Upper lobe of right lung (tissue), 1 donor: Measurements from ENCODE around the gene TRMT112. TPM values are rescaled to one million over a fixed set of nuclear protein-coding genes. Genes with fewer than 3 reads are reported as not detected.

Experiments
- ATAC-seq: fragments of 200-7000 bp; cut with Tn5 transposase; one replicate; pipeline ENCODE4 v1.9.1; 2020; ENCODE audit warnings: mild to moderate bottlenecking, moderate library complexity
- DNase-seq: peaks from one replicate; pipeline ENCODE4 v3.0.0-alpha.2; 2020
- H3K27ac ChIP-seq: fragments of 200-600 bp; one replicate; pipeline ENCODE4 v1.8.0; 2022
- H3K27me3 ChIP-seq: fragments of 200-600 bp; one replicate; pipeline ENCODE4 v1.8.0; 2022; ENCODE audit warnings: mild to moderate bottlenecking
- H3K36me3 ChIP-seq: fragments of 200-600 bp; one replicate; pipeline ENCODE4 v1.8.0; 2022
- H3K4me1 ChIP-seq: fragments of 200-600 bp; one replicate; pipeline ENCODE4 v1.8.0; 2022
- H3K4me3 ChIP-seq: fragments of 200-600 bp; one replicate; pipeline ENCODE4 v1.8.0; 2022; ENCODE audit warnings: mild to moderate bottlenecking
- H3K9me3 ChIP-seq: fragments of 200-600 bp; one replicate; pipeline ENCODE4 v1.8.0; 2022
- intact Hi-C: fragments of 100-400 bp; cut with DNase I; formaldehyde crosslinking; loops from one replicate; pipeline ENCODE4 v1.11.0; 2022
- total RNA-seq: library from RNA; stranded (reverse); fragmentation: NEBNext Ultra II Directional; extraction: Animal tissue kit (Norgen Biotek cat#: 25700); gene quantifications from one replicate; pipeline ENCODE4 v1.2.1, GENCODE V29; 2021
- TF ChIP-seq, protein P1 (sequence below): fragments of 200-600 bp; IDR thresholded peaks from one replicate; pipeline ENCODE4 v1.8.0; 2022; ENCODE audit warnings: antibody characterized with exemption
- donor health status: DM: no; HTN: yes; CAD: no; lungs with severe emphysema.

The TRMT112 gene
- total RNA-seq, 1 donor from 2014 or later = 168 TPM

DNA sequence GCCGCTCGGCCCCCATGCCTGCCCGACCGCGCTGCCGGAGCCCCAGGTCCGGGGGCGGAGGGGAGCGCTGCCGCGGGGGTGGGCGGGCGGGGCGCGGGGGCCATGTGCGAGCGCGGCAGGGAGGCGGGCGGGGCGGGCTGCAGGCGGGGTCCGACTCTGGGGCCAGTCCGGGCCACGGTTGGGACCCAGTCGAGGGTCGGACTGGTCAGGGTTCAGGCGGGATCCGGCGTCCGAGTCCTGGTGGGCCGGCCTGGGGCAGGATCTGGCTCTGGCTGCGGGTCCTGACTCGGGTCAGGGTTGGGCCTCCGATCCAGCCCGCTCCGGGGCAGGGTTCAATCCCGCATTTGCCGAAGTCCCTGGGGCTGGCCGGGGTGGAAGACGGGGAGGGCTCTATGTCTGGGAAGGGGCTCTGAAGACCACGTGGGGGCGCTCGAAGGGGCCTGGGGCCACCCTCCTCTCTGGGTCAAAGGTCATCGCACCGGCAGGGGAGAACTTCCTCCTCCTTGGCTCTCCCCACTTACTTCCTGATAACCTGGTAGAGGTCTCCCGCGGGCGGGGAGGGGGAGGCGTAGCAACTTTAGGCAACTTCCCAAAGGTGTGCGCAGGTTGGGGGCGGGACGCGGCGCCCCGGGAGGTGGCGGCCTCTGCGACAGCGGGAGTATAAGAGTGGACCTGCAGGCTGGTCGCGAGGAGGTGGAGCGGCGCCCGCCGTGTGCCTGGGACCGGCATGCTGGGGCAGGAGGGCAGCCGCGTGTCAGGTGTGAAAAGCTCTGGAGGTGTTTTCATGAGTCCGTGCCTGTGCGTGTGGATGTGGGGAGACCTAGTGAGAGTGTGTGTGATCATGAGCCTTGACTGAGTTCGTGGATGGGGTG, 11.4 kb downstream of the TRMT112 start:
- intact Hi-C loops = no loop called here
- Histone ChIP-seq H3K9me3 (no peaks in the 10 kb centered on the region), H3K36me3 (peaks cover 7% of the 10 kb centered on the region), H3K27ac (peak overlapping the region; percentile 85), H3K4me3 (peak overlapping the region; percentile 70), H3K4me1 (peaks cover 18% of the 10 kb centered on the region), H3K27me3 (no peaks in the 10 kb centered on the region)
- DNase-seq (peak; percentile 91), ATAC-seq (peak; percentile 46)
- TF ChIP-seq, protein P1, sequence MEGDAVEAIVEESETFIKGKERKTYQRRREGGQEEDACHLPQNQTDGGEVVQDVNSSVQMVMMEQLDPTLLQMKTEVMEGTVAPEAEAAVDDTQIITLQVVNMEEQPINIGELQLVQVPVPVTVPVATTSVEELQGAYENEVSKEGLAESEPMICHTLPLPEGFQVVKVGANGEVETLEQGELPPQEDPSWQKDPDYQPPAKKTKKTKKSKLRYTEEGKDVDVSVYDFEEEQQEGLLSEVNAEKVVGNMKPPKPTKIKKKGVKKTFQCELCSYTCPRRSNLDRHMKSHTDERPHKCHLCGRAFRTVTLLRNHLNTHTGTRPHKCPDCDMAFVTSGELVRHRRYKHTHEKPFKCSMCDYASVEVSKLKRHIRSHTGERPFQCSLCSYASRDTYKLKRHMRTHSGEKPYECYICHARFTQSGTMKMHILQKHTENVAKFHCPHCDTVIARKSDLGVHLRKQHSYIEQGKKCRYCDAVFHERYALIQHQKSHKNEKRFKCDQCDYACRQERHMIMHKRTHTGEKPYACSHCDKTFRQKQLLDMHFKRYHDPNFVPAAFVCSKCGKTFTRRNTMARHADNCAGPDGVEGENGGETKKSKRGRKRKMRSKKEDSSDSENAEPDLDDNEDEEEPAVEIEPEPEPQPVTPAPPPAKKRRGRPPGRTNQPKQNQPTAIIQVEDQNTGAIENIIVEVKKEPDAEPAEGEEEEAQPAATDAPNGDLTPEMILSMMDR = peak; percentile 35

DNA sequence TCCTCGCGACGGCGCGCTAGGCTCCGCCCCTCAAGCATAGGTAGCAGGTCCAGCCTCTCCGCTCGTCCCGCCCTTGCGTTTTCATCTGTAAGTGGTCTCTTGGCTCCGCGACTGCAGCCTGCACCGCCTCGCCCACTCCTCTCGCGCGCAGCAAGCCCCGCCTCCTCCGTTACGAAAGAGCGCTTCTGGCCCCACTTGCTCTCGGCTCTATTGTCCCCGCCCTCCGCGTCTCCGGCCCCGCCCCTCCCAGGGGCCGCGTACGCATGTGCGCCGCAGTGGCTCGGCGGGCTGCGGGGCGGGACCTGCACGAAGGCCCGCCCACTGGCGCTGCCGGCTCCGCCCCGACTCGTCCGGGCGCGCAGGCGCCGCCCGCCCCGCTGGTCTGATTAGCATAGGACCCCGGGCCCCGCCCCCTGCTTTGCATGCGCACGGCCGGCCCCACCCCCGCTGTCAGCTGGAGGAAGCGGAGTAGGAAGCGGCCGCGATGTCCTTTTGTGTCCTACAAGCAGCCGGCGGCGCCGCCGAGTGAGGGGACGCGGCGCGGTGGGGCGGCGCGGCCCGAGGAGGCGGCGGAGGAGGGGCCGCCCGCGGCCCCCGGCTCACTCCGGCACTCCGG, 12.2 kb downstream of the TRMT112 start, which contains the start of gene ESRRA:
ESRRA (plus strand) TSS at position 450 of the 616 bp plus-strand sequence. CDS start 1,656 bp downstream, outside the sequence.
- peaks cover 7% of the 10 kb centered on the region for H3K36me3 ChIP-seq
- peak within 1 kb of the TSS; percentile 94 for H3K27ac ChIP-seq
- H3K9me3 ChIP-seq = no peaks in the 10 kb centered on the region
- peak; percentile 91 for ATAC-seq
- peaks cover 6% of the 10 kb centered on the region for H3K27me3 ChIP-seq
- DNase-seq = peak; percentile 100
- H3K4me3 ChIP-seq = peak within 1 kb of the TSS; percentile 70
- intact Hi-C loops = no loop called here
- H3K4me1 ChIP-seq = peaks cover 24% of the 10 kb centered on the region
- TF ChIP-seq, protein P1 = no peak

DNA sequence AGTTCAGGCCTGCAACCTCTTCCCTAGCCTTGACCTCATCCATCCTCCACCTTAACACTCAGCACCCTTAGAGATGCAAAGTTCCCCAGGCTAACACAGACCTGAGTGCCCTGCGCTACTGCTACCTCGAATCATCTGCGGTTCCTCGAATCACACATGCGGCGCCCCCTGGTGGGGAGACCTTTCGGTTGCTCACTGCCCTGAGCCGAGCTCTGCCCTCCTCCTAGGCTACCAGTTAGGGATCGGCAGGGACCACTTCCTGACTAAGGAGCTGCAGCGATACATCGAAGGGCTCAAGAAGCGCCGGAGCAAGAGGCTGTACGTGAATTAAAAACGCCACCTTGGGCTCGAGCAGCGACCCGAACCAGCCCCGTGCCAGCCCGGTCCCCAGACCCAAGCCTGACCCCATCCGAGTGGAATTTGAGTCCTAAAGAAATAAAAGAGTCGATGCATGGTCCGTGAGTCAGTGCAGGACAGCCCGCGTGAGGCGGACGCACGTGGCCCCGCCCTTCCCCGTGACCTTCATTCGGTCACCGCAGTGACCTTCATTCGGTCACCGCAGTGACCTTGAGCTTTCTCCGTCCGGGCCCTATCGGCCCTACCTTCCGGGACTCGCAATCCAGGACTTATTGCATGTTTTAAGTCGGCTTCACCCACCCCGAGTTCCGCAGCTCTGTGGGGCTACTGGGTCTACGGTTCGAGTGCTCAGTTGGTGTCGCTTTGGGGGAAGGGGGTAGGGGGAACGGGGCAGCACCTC, 12.9 kb downstream of the TRMT112 start:
- intact Hi-C loops = loop anchor here (5.0 kb wide), 1 partner anchor 102 kb away; no protein-coding TSS in a partner anchor

DNA sequence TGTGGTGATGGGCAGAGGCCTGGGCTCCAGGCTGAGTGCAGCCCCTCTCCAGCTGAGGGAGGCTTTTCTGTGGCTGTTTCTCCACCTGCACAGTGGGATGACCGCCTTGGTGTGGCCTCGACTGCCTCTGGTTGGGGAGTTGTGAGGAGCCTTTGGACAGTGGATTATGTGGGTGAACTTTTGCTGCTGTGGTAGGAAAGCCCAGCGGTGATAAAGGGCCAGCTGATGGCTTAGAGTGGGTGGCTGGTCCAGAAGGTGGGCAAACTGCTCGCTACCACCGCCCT, 13.4 kb downstream of the TRMT112 start:
- H3K27ac ChIP-seq = peak overlapping the region; percentile 94
- ATAC-seq = no peak
- peak overlapping the region; percentile 70 for H3K4me3 ChIP-seq
- H3K9me3 ChIP-seq = no peaks in the 10 kb centered on the region
- DNase-seq = no peak
- peaks cover 17% of the 10 kb centered on the region for H3K27me3 ChIP-seq
- intact Hi-C loops = loop anchor here (5.0 kb wide), 1 partner anchor 102 kb away; no protein-coding TSS in a partner anchor
- peaks cover 7% of the 10 kb centered on the region for H3K36me3 ChIP-seq
- H3K4me1 ChIP-seq = peaks cover 36% of the 10 kb centered on the region
- TF ChIP-seq, protein P1 = no peak

More for the DNA sequence above, 12.9 kb downstream of the TRMT112 start:
- peaks cover 31% of the 10 kb centered on the region for H3K4me1 ChIP-seq
- peaks cover 13% of the 10 kb centered on the region for H3K27me3 ChIP-seq
- peak; percentile 59 for ATAC-seq
- no peaks in the 10 kb centered on the region for H3K9me3 ChIP-seq
- TF ChIP-seq, protein P1 = peak; percentile 92
- peak; percentile 97 for DNase-seq
- H3K27ac ChIP-seq = peak overlapping the region; percentile 94
- peaks cover 7% of the 10 kb centered on the region for H3K36me3 ChIP-seq
- H3K4me3 ChIP-seq = peak overlapping the region; percentile 70
